ENCODE results near the gene TRPM1.

- TF ChIP-seq POLR2AphosphoS5 (IDR thresholded peaks at IDR 0.05; ENCODE audit: low read depth, low read length) = no peak
- no peak for TF ChIP-seq TAF1 (IDR thresholded peaks at IDR 0.05; ENCODE audit: borderline replicate concordance, insufficient read depth, low read length)
Observed at GRCh38 chr15:31020542-31020941, 81.0 kb downstream of the TRPM1 start.
